ACHN (cell line): ENCODE measurements around the gene MTTP.

Experiments used
- DNase-seq: peaks from one replicate; pipeline ENCODE4 v3.0.0-alpha.2; 2015
- in situ Hi-C: cut with HindIII; loops from 2 replicates; pipeline ENCODE4 v1.10.0; 2017; ENCODE audit warnings: low sequenced_read_pairs, low pct_ligation_motif_present, low pct_unique_long_range_greater_than_20kb

MTTP gene

DNA sequence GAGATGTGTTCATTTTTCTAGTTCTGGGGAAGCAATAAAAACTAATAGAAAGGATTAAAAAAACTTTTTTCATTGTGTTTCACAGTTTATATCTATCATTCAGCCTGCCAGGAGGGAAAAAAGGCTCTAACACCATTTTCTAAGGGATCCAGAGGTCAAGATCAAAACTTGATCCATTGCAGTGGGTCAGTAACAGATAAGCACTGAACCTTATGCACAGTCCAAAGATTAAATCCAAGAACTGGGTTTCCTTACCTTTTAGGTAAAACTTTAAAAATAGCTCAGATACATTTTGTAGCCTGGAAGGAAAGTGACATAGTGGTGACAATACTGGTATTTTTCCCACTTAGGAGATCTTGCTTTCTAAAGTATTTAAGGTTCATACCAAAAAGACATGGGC, 12.7 kb downstream of the MTTP start:
- in situ Hi-C loops = no loop called here

DNA sequence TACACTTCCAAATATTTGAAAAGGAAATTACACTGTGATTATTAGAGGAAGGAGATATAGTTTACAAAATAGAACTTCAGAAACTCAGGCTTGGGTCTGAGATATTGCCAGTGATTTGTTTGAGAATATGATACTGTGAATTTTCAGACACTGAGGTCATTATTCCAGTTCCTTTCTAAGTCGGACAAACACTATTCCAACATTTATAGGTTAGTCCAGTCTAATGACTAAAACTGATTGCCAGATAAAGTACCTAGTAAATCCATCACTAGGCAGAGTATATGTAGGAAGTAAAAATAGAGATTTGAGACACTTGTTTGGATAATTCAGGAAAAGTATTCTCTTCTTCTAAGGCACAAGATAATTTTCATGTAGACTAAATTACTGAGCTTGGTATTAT, 13.2 kb downstream of the MTTP start:
- in situ Hi-C loops = no loop called here

More for the DNA sequence above, 12.7 kb downstream of the MTTP start:
- no peak for DNase-seq

DNA sequence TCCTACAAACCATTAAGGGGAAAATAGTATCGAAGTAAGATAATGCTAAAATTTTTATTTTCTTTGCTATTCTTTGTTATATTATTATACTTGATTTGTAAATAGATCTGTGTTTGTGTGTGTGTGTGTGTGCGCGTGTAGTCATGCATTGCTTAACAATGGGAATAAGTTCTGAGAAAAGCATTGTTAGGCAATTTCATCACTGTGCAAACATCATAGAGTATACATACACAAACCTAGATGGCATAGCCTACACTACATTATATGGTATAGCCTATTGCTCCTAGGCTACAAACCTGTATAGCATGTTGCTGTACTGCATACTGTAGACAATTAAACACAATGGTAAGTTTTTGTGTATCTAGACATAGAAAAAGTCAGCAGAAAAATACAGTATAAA, 17.1 kb downstream of the MTTP start:
- DNase-seq = no peak
- in situ Hi-C loops = no loop called here

More for the DNA sequence above, 13.2 kb downstream of the MTTP start:
- DNase-seq = no peak

DNA sequence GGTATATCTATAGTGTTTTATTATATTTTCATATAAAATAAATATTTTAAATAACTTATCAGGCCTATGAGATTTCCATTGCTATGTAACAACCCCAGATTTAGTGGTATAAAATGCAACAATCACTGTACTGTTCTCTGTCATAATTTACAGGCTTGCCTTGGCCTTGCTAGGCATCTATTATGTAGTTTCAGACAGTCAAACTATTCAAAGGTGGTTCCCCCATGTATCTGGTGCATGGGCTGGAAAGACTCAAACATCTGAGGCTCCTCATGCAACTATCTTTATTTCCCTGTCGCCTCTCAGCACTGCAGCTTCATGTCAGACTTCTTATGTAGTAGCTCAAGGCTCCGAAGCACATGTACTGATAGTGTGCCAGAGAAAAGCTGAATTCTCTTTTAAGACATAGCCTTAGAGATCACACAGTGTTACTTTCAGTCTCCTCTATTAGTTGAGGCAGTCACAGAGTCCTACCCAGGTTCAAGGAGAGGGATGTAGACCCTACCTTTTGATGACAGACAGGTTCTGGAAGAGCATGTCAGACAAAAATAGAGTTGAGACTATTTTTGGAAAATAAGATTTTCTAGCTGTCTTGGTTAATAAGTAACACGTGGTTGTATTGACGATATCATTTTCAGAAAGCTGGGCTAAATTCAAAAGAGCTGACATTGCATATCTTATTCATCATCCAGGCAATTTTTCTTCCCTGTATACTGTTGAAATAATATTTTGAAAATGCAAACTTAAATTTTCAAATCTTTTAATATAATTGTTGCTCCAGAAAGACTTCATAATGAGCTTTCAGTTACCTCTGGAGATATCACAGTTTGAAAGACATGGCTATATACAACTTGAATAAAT, 19.4 kb downstream of the MTTP start:
- in situ Hi-C loops = no loop called here
- DNase-seq = no peak

DNA sequence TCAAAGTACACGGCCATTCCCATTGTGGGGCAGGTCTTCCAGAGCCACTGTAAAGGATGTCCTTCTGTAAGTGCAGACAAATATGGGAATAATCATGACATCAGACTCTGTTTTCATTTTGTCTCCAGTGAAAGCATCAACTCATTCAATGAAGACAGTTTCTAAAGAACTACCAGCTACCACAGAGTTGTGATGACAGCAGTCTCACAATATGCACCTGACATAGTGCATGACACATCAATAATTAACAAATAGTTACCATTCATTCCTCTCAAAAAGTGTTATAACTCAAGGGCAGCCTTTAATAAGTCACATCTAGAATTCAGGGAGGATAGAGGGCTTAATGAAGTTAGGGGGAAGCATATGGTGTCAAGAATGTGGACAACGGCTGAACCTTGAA, 20.2 kb downstream of the MTTP start:
- in situ Hi-C loops = no loop called here
- no peak for DNase-seq

DNA sequence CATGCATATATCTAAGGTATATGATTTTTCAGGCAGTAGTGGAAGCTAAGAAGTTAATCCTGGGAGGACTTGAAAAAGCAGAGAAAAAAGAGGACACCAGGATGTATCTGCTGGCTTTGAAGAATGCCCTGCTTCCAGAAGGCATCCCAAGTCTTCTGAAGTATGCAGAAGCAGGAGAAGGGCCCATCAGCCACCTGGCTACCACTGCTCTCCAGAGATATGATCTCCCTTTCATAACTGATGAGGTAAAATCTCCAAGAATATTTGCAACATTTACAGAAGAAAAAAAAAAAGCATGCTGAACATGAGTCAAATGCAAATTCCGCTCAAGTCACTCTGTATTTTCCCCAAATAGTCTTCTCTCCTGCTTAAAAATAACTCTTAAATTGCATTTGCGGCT, 32.1 kb downstream of the MTTP start:
- DNase-seq = no peak
- in situ Hi-C loops = no loop called here

DNA sequence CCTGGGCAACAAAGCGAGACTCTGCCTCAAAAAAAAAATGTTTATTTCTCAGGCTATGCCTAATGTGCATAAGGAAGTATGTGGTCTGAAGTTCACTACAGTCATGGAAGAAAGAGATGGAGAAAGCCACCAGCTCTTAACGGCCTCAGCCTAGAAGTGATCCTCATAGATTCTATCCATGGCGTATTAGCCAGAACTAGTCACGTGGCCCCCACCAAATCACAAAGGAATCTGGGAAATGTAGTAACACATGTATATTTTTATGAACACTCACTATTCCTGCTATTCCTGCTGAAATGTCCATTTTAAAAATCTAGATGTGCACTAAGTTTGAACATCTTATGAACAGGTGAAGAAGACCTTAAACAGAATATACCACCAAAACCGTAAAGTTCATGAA, 33.8 kb downstream of the MTTP start:
- in situ Hi-C loops = no loop called here
- no peak for DNase-seq

DNA sequence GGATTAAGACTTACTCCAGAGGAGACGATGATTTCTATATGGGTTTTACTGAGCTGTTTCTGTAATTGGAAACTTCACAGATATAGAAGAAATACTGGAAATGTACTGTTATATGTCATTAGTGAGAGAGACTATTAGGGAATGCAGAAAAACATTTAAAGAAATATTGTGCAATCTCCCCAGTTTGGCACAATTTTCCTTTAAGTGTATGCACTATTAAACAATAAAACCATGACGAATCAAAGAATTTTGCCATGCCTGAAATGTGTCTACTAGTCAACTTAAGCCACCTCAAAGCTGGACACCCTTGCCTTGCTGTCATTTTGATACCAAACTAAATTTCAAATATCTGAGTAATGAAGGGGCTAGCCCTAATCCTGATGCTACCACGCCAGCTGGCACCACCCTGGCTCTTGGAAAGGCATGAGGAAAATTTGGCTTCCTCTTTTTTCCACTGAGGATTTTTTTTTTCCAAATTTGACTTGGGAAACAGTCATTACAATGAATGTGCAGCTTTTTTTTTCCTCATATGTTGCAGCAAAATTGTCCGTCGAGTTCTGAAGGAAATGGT, 36.1 kb downstream of the MTTP start:
- no peak for DNase-seq
- in situ Hi-C loops = no loop called here

DNA sequence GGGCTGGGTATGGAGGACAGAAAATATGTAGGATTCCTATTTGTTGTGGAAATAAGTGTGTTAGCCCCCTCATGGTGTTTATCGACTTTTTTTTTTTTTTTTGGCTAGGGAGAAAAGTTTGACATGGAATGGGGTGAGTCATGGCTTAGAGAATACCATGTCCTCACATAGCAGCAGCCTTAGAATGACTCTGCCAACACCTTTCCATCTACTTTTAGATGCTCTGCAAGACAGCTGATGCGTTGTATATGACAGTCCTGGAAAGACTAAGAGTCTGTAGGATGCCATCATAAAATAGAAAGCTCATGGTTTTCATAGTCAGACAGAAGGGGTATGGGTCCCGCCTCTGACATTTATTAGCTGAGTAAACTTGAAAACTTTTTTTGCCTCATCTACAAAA, 37.7 kb downstream of the MTTP start:
- DNase-seq = no peak
- in situ Hi-C loops = no loop called here

DNA sequence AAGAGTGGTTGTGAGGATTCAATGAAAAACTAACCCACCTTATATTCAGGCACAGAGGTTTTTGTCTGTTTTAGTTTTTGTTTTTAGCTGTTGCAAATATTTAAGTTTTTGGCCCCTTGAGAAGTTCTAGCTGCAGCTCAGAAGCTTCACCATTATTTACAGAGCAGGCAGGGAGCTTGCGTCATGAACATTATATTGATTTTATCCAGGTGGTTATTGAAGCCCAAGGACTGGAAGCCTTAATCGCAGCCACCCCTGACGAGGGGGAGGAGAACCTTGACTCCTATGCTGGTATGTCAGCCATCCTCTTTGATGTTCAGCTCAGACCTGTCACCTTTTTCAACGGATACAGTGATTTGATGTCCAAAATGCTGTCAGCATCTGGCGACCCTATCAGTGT, 38.1 kb downstream of the MTTP start:
- no peak for DNase-seq
- in situ Hi-C loops = no loop called here

DNA sequence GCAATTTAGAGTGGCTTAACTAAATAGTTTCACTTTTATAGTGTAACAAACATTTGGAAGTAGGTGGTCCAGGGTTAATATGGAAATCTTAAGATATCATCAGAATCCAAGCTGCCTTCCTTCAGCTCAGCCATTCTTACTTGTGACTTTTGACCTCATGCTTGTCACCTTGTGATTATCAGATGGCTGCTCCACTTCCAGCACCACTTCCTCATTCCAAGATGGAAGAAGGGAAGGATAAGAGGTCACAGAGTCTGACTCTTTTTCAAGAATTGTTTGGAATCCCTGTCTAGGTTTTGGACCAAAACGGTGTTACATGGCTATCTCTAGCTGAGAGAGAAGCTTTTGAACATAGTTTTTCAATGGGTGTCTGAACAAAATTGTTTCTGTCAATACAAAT, 39.9 kb downstream of the MTTP start:
- DNase-seq = no peak
- in situ Hi-C loops = no loop called here

DNA sequence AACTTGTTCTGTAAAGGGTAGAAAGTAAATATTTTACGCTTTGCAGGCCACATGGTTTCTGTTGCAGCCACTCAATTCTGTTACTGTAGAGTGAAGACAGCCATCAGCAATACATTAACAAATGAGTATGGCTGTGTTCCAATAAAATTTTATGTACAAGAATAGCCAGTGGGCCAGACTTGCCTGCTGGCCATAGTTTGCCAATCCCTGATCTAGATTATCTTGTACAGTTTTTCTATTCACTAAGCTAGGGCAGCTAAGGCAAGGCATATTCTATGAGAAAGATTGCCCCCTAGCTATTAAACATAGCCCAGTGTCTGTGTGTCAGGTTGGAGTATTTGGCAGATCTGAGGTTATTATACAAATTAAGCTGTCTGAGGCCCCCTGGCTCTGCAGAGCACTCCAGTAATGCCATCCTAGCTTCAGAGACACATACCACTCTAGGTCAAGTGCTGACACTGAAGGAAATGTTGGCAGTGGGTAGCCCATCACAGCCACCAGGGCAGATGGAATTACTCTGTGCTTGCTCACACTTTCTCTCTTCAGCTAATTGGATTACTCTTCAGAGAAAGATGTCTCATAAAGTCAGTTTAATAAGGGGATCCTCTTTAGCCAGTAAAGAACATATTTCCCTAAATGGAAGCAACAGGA, 40.7 kb downstream of the MTTP start:
- in situ Hi-C loops = no loop called here
- no peak for DNase-seq

DNA sequence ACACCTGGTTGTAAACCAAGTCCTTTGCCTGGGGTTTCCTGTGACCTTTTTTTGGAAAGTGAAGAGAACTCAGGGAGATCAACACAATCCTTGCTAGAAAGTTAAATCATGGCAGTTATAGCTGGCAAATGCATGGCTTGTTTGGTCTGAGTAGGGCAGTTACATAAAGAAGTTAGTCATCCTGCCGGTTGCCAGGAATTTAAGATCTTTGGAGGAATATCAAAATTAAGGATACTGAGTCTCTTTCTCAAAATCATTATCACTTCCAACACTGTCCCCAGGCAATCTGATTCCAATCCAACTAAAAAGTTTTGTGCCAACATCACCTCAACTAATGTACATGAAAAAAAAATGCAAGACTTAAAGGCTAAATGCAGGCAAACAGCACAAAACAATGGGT, 42.8 kb downstream of the MTTP start:
- in situ Hi-C loops = no loop called here
- DNase-seq = no peak

DNA sequence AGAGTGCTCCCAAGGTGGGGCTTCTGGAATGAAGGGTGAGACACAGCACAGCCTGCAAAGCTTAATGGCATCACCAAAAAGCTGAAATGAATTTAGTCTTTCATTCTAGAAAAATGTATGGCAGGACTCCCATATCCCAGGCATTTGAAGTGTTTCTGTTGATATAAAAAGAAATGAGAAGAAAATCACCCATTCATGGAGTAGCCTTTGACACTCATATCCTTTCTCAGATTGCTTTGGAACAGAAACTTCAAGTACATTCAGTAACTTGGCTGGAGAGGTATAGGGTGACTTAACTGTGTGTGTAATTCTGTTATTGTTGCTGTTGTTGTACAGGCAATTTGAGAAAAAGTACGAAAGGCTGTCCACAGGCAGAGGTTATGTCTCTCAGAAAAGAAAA, 47.7 kb downstream of the MTTP start:
- in situ Hi-C loops = no loop called here

DNA sequence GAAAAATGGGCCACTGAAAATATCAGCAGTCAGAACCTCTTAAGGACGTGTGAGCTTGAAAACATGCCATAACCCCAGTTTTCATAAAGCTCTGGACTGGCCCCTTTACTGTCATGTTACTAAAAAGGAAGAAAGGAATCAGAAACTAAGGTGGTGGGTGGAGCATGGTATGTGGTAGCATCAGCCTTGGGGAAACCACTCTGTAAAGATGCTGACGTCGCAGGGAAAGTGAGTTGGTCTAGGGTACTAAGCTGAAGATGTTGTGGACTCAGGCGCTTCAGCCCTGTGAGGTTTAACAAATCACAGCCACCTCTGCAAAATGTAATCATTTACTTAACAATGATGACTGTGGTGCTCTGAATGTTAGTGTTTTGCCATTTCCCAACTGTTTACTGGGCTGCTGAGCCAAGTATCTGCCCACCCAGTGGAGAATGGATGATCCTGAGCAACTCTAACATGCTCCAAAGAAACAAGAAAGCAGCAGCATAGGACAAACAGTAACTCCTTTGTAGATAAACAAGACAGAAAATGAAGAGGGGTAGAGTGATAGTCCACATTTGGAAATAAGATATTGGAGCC, 49.6 kb downstream of the MTTP start:
- DNase-seq = no peak
- in situ Hi-C loops = no loop called here

More for the DNA sequence above, 47.7 kb downstream of the MTTP start:
- DNase-seq = no peak

DNA sequence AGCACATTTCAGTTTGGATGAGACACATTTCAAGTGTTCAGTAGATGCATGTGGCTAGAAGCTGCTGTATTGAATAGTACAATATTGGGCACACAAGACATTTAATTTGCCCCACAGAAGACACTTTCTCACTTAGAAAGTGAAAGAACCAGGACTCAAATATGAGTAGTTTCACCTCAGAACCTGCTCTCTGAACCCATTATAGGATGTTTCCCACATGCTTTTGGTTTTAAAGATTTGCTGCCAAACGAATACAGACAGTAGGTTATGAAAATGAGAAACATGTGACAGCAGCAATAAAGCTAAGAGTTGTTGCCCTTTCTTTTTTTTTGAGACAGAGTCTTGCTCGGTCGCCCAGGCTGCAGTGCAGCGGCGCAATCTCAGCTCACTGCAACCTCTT, 50.7 kb downstream of the MTTP start:
- in situ Hi-C loops = no loop called here
- DNase-seq = no peak

DNA sequence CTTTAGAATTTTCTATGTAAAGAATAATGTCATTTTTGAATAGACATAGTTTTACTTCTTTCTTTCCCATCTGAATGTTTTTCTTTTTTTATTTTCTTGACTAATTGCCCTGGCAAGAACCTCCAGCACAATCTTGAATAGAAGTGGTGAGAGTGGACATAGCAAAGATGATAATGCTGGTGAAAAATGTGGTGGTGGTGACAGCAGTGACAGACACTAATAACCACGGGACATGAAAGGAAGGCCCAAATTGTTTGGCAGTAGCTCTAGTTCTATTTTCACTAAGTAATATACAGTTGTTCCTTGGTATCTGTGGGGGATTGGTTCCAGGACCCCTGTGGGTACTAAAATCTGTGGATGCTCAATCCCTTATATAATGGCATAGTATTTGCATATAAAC, 53.4 kb downstream of the MTTP start:
- in situ Hi-C loops = no loop called here
- DNase-seq = no peak

DNA sequence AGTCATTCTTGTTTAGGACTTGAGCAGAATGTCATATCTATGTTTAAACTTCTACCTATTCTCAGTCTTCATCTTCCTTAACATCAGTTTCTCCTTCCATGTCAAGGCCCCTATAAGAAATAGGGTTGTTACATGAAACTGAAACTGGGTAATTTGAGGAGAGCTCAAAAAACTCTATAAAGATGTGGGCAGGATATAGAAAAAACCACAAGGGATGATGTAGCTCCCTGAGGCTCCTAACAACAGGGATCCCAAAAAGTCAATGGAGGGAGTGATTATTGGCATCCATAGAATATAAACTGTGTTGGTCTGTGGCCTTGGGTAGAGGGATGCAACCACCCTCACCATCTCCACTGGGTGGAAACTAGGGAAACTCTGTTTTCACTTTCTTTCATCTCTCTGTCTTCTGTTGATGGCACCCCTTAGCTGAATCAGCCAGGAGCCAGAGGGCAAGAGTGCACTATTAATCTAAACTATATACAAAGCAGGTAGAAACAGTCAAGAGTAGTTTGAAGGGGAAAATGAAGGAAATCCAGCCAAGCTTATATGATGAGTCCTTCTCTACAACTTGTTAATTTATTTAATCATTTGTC, 55.4 kb downstream of the MTTP start:
- DNase-seq = no peak

DNA sequence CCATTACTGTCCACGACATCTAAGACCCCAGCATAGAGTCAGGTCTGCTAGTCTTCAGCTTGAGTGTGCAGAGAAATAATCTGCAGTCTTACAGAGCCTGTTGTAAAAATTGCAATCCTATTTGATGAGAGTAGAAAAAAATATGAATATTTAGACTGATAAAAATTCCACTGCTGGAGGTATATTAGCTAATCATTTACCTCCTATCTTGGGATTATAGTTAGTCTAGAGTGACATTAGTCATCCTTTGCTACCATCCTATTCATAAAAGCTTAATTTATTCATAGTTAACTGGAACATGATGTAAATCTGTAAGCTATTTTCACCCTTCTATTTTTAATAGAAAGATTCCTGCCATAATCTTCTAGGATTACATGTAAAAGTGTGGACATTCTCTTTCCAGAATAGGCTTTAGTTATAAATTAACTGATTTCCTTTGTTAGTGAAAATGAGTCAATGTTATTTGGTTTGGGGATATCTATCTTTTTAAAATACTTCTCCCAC, 56.3 kb downstream of the MTTP start:
- in situ Hi-C loops = no loop called here

More for the DNA sequence above, 55.4 kb downstream of the MTTP start:
- in situ Hi-C loops = no loop called here

More for the DNA sequence above, 56.3 kb downstream of the MTTP start:
- DNase-seq = no peak
